ENCODE data around the gene PDE4D. TPM values are rescaled to one million over a fixed set of nuclear protein-coding genes. Genes with fewer than 3 reads are reported as not detected.

Gene PDE4D
- total and polyA plus RNA-seq, 10 of the 15 experiments (the other 5 are each of a cell fraction or from before 2014, with no cell fraction given) = 0.87 to 4.1 (median 2.2) TPM

GRCh38 chr5:59071755-59072549 is 821.6 kb downstream of the PDE4D start (continued):
- TF ChIP-seq EP300 (IDR thresholded peaks at IDR 0.05; ENCODE audit: borderline replicate concordance in 1 of 2, control insufficient read depth in 1 of 2, low read depth in 2 of 2, low read length in 2 of 2) = no peak

- WGBS (ENCODE audit: insufficient coverage, insufficient replicate concordance, low lambda C conversion rate, missing lambda C conversion rate) = 58% methylated on average over 2 of the region's 2 CpGs
- FAIRE-seq = no peak
- TF ChIP-seq PAX5 (IDR thresholded peaks at IDR 0.05; ENCODE audit: borderline replicate concordance, low read depth, low read length) (no peak), MEF2A (IDR thresholded peaks at IDR 0.05; ENCODE audit: insufficient read depth, low read depth, low read length) (no peak), MTA3 (IDR thresholded peaks at IDR 0.05; ENCODE audit: borderline replicate concordance, low read length) (no peak), USF2 (IDR thresholded peaks at IDR 0.05; ENCODE audit: borderline replicate concordance, low read depth, low read length) (no peak), HCFC1 (IDR thresholded peaks at IDR 0.05; ENCODE audit: low read length) (no peak), FOS (IDR thresholded peaks at IDR 0.05; ENCODE audit: borderline replicate concordance, extremely low read depth, insufficient read length) (no peak), BRCA1 (IDR thresholded peaks at IDR 0.05; ENCODE audit: low read depth, low read length) (no peak), IKZF2 (IDR thresholded peaks at IDR 0.05) (no peak), SREBF1 (IDR thresholded peaks at IDR 0.05; ENCODE audit: low read length) (no peak), NR2C1 (IDR thresholded peaks at IDR 0.05) (no peak), ZBTB33 (IDR thresholded peaks at IDR 0.05) (no peak), ZBED1 (IDR thresholded peaks at IDR 0.05; ENCODE audit: borderline replicate concordance) (no peak), USF1 (IDR thresholded peaks at IDR 0.05; ENCODE audit: borderline replicate concordance, extremely low read length, insufficient read depth, low read depth, low read length) (no peak), ATF2 (IDR thresholded peaks at IDR 0.05; ENCODE audit: low read length) (no peak)
- no peak for DNase-seq (ENCODE audit: low read depth, low spot score)
- H3K4me1 ChIP-seq (ENCODE audit: control insufficient read depth, insufficient read depth, low read length) = no peaks in the 10 kb centered on the region
- H3K36me3 ChIP-seq (ENCODE audit: control insufficient read depth in 2 of 2, insufficient read depth in 2 of 2, low read length in 1 of 2) = no peaks in the 10 kb centered on the region
- H3K4me3 ChIP-seq = no peak overlapping the region
- ChIA-PET RAD21 (ENCODE audit: unreplicated experiment) (no interaction called here), SMC1A (ENCODE audit: uncharacterized antibody, unreplicated experiment) (no interaction called here), CTCF (no interaction called here), POLR2A (interaction anchor here (0.6 kb wide), 1 partner anchor 17 kb away, joined by 4 read pairs; no protein-coding TSS in a partner anchor)
- no peaks in the 10 kb centered on the region for H4K20me1 ChIP-seq (ENCODE audit: control insufficient read depth, insufficient read depth)
- no peaks in the 10 kb centered on the region for H3K79me2 ChIP-seq (ENCODE audit: control insufficient read depth, insufficient read depth, low read length)
- H3K27ac ChIP-seq (ENCODE audit: control insufficient read depth, insufficient read depth) = no peak overlapping the region
- no peak overlapping the region for H3K4me2 ChIP-seq (ENCODE audit: control insufficient read depth, insufficient read depth)
- no peak overlapping the region for H2AFZ ChIP-seq (ENCODE audit: control insufficient read depth, low read depth, low read length)
- no peaks in the 10 kb centered on the region for H3K9me3 ChIP-seq (replicated peaks; ENCODE audit: control insufficient read depth, insufficient read depth, low read length)
- in situ Hi-C loops (cut with MboI) = no loop called here
- no peaks in the 10 kb centered on the region for H3K27me3 ChIP-seq (replicated peaks in 1 of 2; ENCODE audit: control insufficient read depth in 2 of 2, insufficient read depth in 2 of 2, low read length in 1 of 2)
- no peak for ATAC-seq
- H3K9ac ChIP-seq (ENCODE audit: control insufficient read depth, insufficient read depth, low read length) = no peak overlapping the region
- BruUV-seq (replicated peaks) = no TSS peak
- intact Hi-C loops (cut with micrococcal nuclease; ENCODE audit: unreplicated experiment) = no loop called here
These were observed 824.0 kb downstream of the PDE4D start for GRCh38 chr5:59069438-59070079.

All from GM12878 (cell line).